Omental fat pad (tissue), 4 donors: ENCODE results near the gene SPRYD7. TPM values are rescaled to one million over a fixed set of nuclear protein-coding genes. Genes with fewer than 3 reads are reported as not detected.

ENCODE experiments used
- ATAC-seq: fragments of 150-250 bp; one replicate; pipeline ENCODE4 v1.9.1; 2016; ENCODE audit warnings: mild to moderate bottlenecking, moderate library complexity; ENCODE audit not compliant: low FRiP score
- DNase-seq: peaks from one replicate; pipeline ENCODE4 v3.0.0-alpha.2; 2019; ENCODE audit warnings: low spot score
- CTCF ChIP-seq, 3 donors: fragments of 450-650 bp; IDR thresholded peaks; one replicate each; pipeline ENCODE4 v1.5.1; 2016 to 2017; ENCODE audit warnings: antibody characterized with exemption in 3 of 3, mild to moderate bottlenecking in 3 of 3, moderate library complexity in 2 of 3
- total RNA-seq, 4 donors: library from RNA; depleted of rRNA; stranded (reverse); fragments of >200 nt; gene quantifications; one replicate each; pipeline ENCODE4 v1.1.0, GENCODE V29; 2016

The SPRYD7 gene
- total RNA-seq, 4 donors from 2014 or later, result 3.2 to 4.4 (median 4.0) TPM

GRCh38 chr13:49972709-49973108 lies 36.6 kb upstream of the SPRYD7 start:
- ATAC-seq (no peak), DNase-seq (no peak)
- TF ChIP-seq CTCF (IDR thresholded peaks at IDR 0.05), result no peak

GRCh38 chr13:49967456-49967855 lies 31.3 kb upstream of the SPRYD7 start:
- DNase-seq (no peak), ATAC-seq (no peak)
- no peak for TF ChIP-seq CTCF (IDR thresholded peaks at IDR 0.05)

- DNase-seq (no peak), ATAC-seq (no peak)
- TF ChIP-seq CTCF (IDR thresholded peaks at IDR 0.05), result no peak
Observed at GRCh38 chr13:49958321-49958720, 22.2 kb upstream of the SPRYD7 start.

GRCh38 chr13:49956131-49956530 lies 20.0 kb upstream of the SPRYD7 start:
- DNase-seq, result no peak
- ATAC-seq, result no peak
- no peak for TF ChIP-seq CTCF (IDR thresholded peaks at IDR 0.05)

- TF ChIP-seq CTCF (IDR thresholded peaks at IDR 0.05), result no peak
- no peak for ATAC-seq
- no peak for DNase-seq
Observed at GRCh38 chr13:49954674-49955455, 18.7 kb upstream of the SPRYD7 start.

- ATAC-seq (no peak), DNase-seq (no peak)
- TF ChIP-seq CTCF (IDR thresholded peaks at IDR 0.05), result no peak
Observed at GRCh38 chr13:49953560-49953959, 17.4 kb upstream of the SPRYD7 start.
